Neutrophil (primary cell): Measurements from ENCODE around the gene SH3BP5.

Experiments used
- H3K27ac ChIP-seq: fragments of 200-600 bp; sonication (generic); 2 replicates; pipeline ENCODE4 v1.5.1; 2016; ENCODE audit warnings: mild to moderate bottlenecking, moderate library complexity
- H3K27me3 ChIP-seq: fragments of 200-600 bp; sonication (generic); 2 replicates; pipeline ENCODE4 v1.6.0; 2016; ENCODE audit warnings: mild to moderate bottlenecking
- H3K36me3 ChIP-seq: fragments of 200-600 bp; sonication (generic); 2 replicates; pipeline ENCODE4 v1.5.1; 2017
- H3K4me1 ChIP-seq, 2 experiments: fragments of 200-600 bp in 1 of 2; sonication (generic) in 1 of 2; 1 replicate in 1 of 2; 2 replicates in 1 of 2; pipeline versions ENCODE4 v1.5.1 to v1.6.1; 2013 to 2016; ENCODE audit warnings: low read depth in 1 of 2, low read length in 1 of 2, mild to moderate bottlenecking in 1 of 2, moderate library complexity in 1 of 2; ENCODE audit not compliant: control insufficient read depth in 1 of 2, insufficient read depth in 1 of 2
- H3K4me3 ChIP-seq, 2 experiments: fragments of 200-600 bp in 1 of 2; sonication (generic) in 1 of 2; 1 replicate in 1 of 2; 2 replicates in 1 of 2; pipeline ENCODE4 v1.5.1; 2013 to 2016; ENCODE audit warnings: low read depth in 1 of 2, low read length in 1 of 2, mild to moderate bottlenecking in 1 of 2, moderate library complexity in 1 of 2
- H3K9me3 ChIP-seq: fragments of 200-600 bp; sonication (generic); 2 replicates; pipeline ENCODE4 v1.5.1; 2016
- TF ChIP-seq, protein P1 (sequence below): fragments of 200-600 bp; sonication (generic); IDR thresholded peaks from 2 replicates; pipeline ENCODE4 v1.5.1; 2016; ENCODE audit warnings: antibody characterized with exemption

The SH3BP5 gene

DNA sequence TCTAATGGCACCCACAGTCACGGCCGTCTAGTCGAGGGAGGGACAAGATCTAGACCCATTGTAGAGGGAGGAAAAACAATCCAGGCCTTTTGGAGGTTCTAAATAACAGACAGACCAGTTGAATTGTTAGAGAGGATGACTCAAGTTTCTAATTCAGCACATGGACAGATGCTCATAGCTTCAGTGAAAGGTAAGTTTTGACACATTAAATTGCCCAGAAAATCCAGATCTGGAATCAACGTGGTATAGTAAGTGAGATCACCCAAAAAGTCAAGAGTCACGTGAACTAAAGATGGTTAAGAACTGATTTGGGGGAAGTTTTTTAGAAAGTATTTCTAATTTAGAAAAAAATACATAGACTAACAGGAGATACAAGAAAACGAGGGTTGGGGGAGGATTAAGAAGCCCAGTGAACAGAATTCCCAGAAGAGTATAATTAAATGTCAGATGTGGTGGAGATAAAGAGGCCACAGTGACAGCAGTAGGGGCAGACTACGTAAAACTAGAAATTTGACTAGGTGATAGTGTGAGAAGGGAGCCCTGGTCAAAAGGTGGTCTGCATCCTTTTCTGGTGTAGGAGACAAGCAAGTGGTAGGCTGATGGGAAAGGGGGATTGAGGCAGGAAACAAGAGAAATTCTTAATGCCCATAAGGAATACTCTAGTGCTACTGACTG lies 79.2 kb downstream of the SH3BP5 start:
- H3K27me3 ChIP-seq, result no peaks in the 10 kb centered on the region
- H3K27ac ChIP-seq, result no peak overlapping the region
- H3K36me3 ChIP-seq, result peaks cover 92% of the 10 kb centered on the region
- no peaks in the 10 kb centered on the region for H3K4me1 ChIP-seq
- no peaks in the 10 kb centered on the region for H3K9me3 ChIP-seq
- TF ChIP-seq, protein P1, sequence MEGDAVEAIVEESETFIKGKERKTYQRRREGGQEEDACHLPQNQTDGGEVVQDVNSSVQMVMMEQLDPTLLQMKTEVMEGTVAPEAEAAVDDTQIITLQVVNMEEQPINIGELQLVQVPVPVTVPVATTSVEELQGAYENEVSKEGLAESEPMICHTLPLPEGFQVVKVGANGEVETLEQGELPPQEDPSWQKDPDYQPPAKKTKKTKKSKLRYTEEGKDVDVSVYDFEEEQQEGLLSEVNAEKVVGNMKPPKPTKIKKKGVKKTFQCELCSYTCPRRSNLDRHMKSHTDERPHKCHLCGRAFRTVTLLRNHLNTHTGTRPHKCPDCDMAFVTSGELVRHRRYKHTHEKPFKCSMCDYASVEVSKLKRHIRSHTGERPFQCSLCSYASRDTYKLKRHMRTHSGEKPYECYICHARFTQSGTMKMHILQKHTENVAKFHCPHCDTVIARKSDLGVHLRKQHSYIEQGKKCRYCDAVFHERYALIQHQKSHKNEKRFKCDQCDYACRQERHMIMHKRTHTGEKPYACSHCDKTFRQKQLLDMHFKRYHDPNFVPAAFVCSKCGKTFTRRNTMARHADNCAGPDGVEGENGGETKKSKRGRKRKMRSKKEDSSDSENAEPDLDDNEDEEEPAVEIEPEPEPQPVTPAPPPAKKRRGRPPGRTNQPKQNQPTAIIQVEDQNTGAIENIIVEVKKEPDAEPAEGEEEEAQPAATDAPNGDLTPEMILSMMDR, result no peak
- no peak overlapping the region for H3K4me3 ChIP-seq

DNA sequence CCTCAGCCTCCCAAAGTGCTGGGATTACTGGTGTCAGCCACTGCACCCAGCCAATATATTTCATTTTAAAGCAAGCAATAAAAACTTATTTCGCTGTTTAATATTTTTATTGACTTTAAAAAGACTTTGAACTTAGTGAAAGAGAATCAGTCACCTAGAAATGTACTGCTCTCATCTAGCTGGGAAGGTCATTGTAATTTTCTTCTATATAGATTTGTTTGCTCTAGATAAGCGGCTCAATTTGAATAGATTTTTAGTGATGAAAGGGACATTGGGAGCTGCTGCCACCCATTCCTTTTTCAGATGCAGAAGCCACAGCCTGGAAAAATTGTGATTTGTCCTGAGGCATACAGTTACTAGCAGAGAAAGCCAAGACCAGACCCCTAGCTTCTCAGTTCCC lies 86.2 kb downstream of the SH3BP5 start:
- TF ChIP-seq, protein P1, result no peak
- Histone ChIP-seq H3K4me3 (no peak overlapping the region), H3K36me3 (peaks cover 85% of the 10 kb centered on the region), H3K9me3 (no peaks in the 10 kb centered on the region), H3K4me1 (no peaks in the 10 kb centered on the region), H3K27ac (no peak overlapping the region), H3K27me3 (no peaks in the 10 kb centered on the region)

DNA sequence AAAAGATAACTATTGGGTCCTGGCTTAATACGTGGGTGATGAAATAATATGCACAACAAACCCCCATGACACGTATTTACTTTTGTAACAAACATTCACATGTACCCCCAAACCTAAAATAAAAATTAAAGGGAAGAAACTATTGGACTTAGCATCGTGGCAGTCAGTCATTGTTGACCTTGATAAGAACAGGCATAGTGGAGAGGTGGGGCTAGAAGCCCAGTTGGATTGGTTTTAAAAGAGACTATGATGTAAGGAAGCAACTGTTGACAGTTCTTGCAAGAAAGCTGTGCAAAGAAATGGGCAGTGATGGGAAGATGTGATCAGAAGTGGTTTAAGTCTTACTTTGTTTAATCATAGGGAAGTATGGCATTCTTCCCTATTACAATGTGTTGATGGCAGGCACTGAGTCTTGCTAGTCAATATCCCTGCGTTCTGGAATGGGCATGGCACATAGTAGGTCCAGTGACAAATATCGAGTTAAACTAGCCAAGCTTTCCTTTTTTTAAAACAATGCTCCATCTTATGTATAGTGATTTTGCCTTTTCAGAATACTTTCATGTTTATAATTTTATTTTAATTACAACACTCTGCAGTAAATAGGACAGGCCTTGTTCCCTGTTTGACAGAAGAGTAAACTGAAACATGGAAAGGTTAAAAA lies 88.4 kb downstream of the SH3BP5 start:
- Histone ChIP-seq H3K27me3 (no peaks in the 10 kb centered on the region), H3K4me1 (no peaks in the 10 kb centered on the region), H3K36me3 (peaks cover 89% of the 10 kb centered on the region), H3K4me3 (no peak overlapping the region), H3K27ac (no peak overlapping the region), H3K9me3 (no peaks in the 10 kb centered on the region)
- TF ChIP-seq, protein P1, result no peak

DNA sequence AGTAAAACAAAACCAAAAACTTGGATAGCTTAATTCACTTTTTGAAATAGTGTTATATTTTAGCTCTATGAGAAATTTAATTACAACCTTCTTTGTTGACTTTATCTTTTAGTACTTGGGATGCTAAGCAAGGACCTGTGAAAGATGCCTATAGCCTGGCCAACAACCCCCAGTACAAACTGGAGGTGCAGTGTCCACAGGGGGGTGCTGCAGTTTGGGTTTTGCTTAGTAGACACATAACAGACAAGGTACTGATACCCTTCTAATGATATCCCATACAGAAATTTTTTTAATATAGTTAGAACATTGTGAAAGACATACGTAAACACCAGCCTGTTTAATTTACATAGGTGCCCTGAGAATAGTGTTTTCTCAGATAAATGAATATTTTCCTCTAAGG lies 91.0 kb downstream of the SH3BP5 start:
- TF ChIP-seq, protein P1, result no peak
- H3K9me3 ChIP-seq, result no peaks in the 10 kb centered on the region
- H3K36me3 ChIP-seq, result peaks cover 85% of the 10 kb centered on the region
- H3K27me3 ChIP-seq, result no peaks in the 10 kb centered on the region
- no peaks in the 10 kb centered on the region for H3K4me1 ChIP-seq
- no peak overlapping the region for H3K4me3 ChIP-seq
- H3K27ac ChIP-seq, result no peak overlapping the region

DNA sequence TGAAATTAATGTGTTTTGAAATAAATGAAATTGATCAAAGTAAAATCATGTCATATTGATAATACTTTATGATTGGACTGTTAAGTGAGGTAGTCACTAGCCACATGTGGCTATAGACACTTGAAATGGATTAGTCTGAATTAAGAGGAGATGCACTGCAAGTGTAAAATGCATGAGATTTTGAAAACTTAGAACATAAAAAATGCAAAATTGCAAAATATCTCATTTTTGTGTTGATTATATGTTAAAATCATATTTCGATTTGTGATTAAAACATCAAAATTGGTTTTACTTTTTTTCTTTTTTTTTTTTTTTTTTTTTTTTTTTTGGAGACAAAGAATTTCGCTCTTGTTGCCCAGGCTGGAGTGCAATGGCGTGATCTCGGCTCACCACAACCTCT lies 103.1 kb downstream of the SH3BP5 start:
- H3K36me3 ChIP-seq, result peaks cover 71% of the 10 kb centered on the region
- no peak overlapping the region for H3K27ac ChIP-seq
- H3K4me3 ChIP-seq, result no peak overlapping the region
- no peaks in the 10 kb centered on the region for H3K9me3 ChIP-seq
- no peaks in the 10 kb centered on the region for H3K4me1 ChIP-seq
- TF ChIP-seq, protein P1, result no peak
- no peaks in the 10 kb centered on the region for H3K27me3 ChIP-seq
